ENCODE data around the gene POLH. TPM values are rescaled to one million over a fixed set of nuclear protein-coding genes. Genes with fewer than 3 reads are reported as not detected.

POLH gene
- total and polyA plus RNA-seq, 9 of the 15 experiments (the other 6 are each of a cell fraction or from before 2014, with no cell fraction given): 5.8 to 31.6 (median 20.6) TPM

- TF ChIP-seq ZNF146 (CRISPR knock-in tag; IDR thresholded peaks at IDR 0.05; ENCODE audit: unreplicated experiment): no peak
- no peak for TF ChIP-seq NR1H2 (CRISPR knock-in tag; IDR thresholded peaks at IDR 0.05)
- TF ChIP-seq, protein P1, sequence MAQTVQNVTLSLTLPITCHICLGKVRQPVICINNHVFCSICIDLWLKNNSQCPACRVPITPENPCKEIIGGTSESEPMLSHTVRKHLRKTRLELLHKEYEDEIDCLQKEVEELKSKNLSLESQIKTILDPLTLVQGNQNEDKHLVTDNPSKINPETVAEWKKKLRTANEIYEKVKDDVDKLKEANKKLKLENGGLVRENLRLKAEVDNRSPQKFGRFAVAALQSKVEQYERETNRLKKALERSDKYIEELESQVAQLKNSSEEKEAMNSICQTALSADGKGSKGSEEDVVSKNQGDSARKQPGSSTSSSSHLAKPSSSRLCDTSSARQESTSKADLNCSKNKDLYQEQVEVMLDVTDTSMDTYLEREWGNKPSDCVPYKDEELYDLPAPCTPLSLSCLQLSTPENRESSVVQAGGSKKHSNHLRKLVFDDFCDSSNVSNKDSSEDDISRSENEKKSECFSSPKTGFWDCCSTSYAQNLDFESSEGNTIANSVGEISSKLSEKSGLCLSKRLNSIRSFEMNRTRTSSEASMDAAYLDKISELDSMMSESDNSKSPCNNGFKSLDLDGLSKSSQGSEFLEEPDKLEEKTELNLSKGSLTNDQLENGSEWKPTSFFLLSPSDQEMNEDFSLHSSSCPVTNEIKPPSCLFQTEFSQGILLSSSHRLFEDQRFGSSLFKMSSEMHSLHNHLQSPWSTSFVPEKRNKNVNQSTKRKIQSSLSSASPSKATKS (CRISPR knock-in tag; IDR thresholded peaks at IDR 0.05): 0 out of 2 replicates have a peak, but pooled peaks have one; percentile 67
- TF ChIP-seq ZNF584 (CRISPR knock-in tag; IDR thresholded peaks at IDR 0.05; ENCODE audit: low read depth): peak; percentile 81
- no peak for TF ChIP-seq ADNP (tag; IDR thresholded peaks at IDR 0.05)
- TF ChIP-seq ZBTB11 (CRISPR knock-in tag; IDR thresholded peaks at IDR 0.05): peak in 1 of 3 experiments; percentile 84; a peak in 2 of 6 replicates
- TF ChIP-seq ZFP91 (CRISPR knock-in tag; IDR thresholded peaks at IDR 0.05): no peak
- no peak for TF ChIP-seq TSC22D4 (tag; IDR thresholded peaks at IDR 0.05)
- peak; percentile 93 for TF ChIP-seq CREB3 (tag; conservative IDR thresholded peaks at IDR 0.05; ENCODE audit: low read depth)
- TF ChIP-seq SAFB (IDR thresholded peaks at IDR 0.05; ENCODE audit: borderline replicate concordance, low read depth, low read length): no peak
- TF ChIP-seq ZNF445 (CRISPR knock-in tag; IDR thresholded peaks at IDR 0.05; ENCODE audit: low read depth): peak; percentile 21; the same call in 1 of the 2 replicates
- peak; percentile 8 for TF ChIP-seq RBM25 (IDR thresholded peaks at IDR 0.05; ENCODE audit: low read depth, low read length, severe bottlenecking)
- no peak for TF ChIP-seq ZNF77 (CRISPR knock-in tag; IDR thresholded peaks at IDR 0.05)
- TF ChIP-seq FOXK1 (CRISPR knock-in tag; IDR thresholded peaks at IDR 0.05; ENCODE audit: borderline replicate concordance): 0 out of 2 replicates have a peak, but pooled peaks have one; percentile 50
- no peak for TF ChIP-seq ZBTB7A (IDR thresholded peaks at IDR 0.05; ENCODE audit: borderline replicate concordance, control insufficient read depth, low read depth, low read length)
Observed at GRCh38 chr6:43630980-43631619, 55.1 kb downstream of the POLH start (continued).
